Activated CD8-positive, alpha-beta T cell treated with anti-CD3 and anti-CD28 coated beads for 36 hours (primary cell): Measurements from ENCODE around the gene BCOR. TPM values are rescaled to one million over a fixed set of nuclear protein-coding genes. Genes with fewer than 3 reads are reported as not detected.
A peak's percentile ranks its signal among the peaks of the same experiment; 100 is the strongest.

Experiments used
- ATAC-seq: fragments of 200-7000 bp; cut with Tn5 transposase; one replicate; pipeline ENCODE4 v1.10.0; 2021; ENCODE audit warnings: mild to moderate bottlenecking, moderate library complexity
- CTCF ChIA-PET: fragments of 350-600 bp; sonication (Branson Sonifier 250); formaldehyde crosslinking; loops from one replicate; lab custom pipeline; 2021; ENCODE audit warnings: antibody characterized with exemption; lab: Charles Lee
- POLR2A ChIA-PET: fragments of 350-600 bp; sonication (Branson Sonifier 250); formaldehyde crosslinking; loops from one replicate; lab custom pipeline; 2021; ENCODE audit warnings: antibody characterized with exemption; lab: Charles Lee
- DNase-seq: peaks from one replicate; pipeline ENCODE4 v3.0.0-alpha.2; 2020
- H3K27ac Mint-ChIP-seq: one replicate; pipeline ENCODE4 v1.8.0; 2021; ENCODE audit warnings: mild to moderate bottlenecking, mixed read lengths
- H3K27me3 Mint-ChIP-seq: one replicate; pipeline ENCODE4 v1.8.0; 2021; ENCODE audit warnings: mixed read lengths
- H3K36me3 Mint-ChIP-seq: one replicate; pipeline ENCODE4 v1.8.0; 2021; ENCODE audit warnings: low read depth, mixed read lengths
- H3K4me1 Mint-ChIP-seq: one replicate; pipeline ENCODE4 v1.8.0; 2021; ENCODE audit warnings: low read depth, mixed read lengths
- H3K4me3 Mint-ChIP-seq: one replicate; pipeline ENCODE4 v1.8.0; 2021; ENCODE audit warnings: mild to moderate bottlenecking, moderate library complexity, mixed read lengths
- H3K9me3 Mint-ChIP-seq: one replicate; pipeline ENCODE4 v1.8.0; 2021; ENCODE audit warnings: mixed read lengths
- intact Hi-C: fragments of 100-400 bp; cut with micrococcal nuclease; formaldehyde crosslinking; loops from one replicate; pipeline ENCODE4 v1.10.0; 2022
- total RNA-seq, 2 experiments: library from RNA; stranded (reverse); gene quantifications; one replicate each; pipeline ENCODE4 v1.2.3, GENCODE V29; 2021
- TF ChIP-seq, protein P1 (sequence below): fragments of 200-600 bp; IDR thresholded peaks from one replicate; pipeline ENCODE4 v1.8.0; 2022; ENCODE audit warnings: antibody characterized with exemption, mild to moderate bottlenecking

The BCOR gene
- total RNA-seq, 2 experiments from 2014 or later = 38.3 to 39.6 TPM

- intact Hi-C loops = no loop called here
- TF ChIP-seq, protein P1, sequence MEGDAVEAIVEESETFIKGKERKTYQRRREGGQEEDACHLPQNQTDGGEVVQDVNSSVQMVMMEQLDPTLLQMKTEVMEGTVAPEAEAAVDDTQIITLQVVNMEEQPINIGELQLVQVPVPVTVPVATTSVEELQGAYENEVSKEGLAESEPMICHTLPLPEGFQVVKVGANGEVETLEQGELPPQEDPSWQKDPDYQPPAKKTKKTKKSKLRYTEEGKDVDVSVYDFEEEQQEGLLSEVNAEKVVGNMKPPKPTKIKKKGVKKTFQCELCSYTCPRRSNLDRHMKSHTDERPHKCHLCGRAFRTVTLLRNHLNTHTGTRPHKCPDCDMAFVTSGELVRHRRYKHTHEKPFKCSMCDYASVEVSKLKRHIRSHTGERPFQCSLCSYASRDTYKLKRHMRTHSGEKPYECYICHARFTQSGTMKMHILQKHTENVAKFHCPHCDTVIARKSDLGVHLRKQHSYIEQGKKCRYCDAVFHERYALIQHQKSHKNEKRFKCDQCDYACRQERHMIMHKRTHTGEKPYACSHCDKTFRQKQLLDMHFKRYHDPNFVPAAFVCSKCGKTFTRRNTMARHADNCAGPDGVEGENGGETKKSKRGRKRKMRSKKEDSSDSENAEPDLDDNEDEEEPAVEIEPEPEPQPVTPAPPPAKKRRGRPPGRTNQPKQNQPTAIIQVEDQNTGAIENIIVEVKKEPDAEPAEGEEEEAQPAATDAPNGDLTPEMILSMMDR = no peak
- ChIA-PET POLR2A (interaction anchor here (0.7 to 1.8 kb wide), 2 partner anchors 29 to 49 kb away, joined by 3 read pairs; no protein-coding TSS in a partner anchor), CTCF (no interaction called here)
- Mint-ChIP-seq H3K27ac (no peak overlapping the region), H3K4me3 (no peak overlapping the region), H3K36me3 (peaks cover 22% of the 10 kb centered on the region), H3K9me3 (no peaks in the 10 kb centered on the region), H3K4me1 (peaks cover 48% of the 10 kb centered on the region), H3K27me3 (no peaks in the 10 kb centered on the region)
- ATAC-seq = no peak
- no peak for DNase-seq
Measured at GRCh38 chrX:40078489-40079227, 19.1 kb downstream of the BCOR start.

DNA sequence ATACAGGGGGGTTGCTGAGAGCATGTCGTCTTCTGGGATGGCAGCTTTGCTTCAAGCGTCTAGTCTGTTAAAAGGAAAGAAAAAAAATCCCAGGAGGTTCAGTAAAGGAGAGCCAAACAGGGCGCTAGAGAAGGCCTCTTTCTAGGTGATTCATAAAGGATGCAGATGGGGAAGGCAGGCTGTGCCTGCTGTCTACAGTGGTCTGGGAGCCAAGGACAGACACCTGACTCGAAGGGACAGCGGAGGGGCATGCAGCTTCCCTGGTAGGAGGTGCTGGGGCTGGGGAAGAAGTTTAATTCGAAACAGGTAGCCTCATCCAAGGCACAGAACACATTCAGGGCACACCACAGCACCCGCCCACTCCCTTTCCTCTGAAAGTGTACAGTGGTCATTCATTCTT, 19.9 kb downstream of the BCOR start:
- TF ChIP-seq, protein P1 = no peak
- peak; percentile 19 for ATAC-seq
- Mint-ChIP-seq H3K27ac (no peak overlapping the region), H3K4me3 (no peak overlapping the region), H3K27me3 (no peaks in the 10 kb centered on the region), H3K4me1 (peaks cover 49% of the 10 kb centered on the region), H3K36me3 (peaks cover 28% of the 10 kb centered on the region), H3K9me3 (no peaks in the 10 kb centered on the region)
- ChIA-PET CTCF (no interaction called here), POLR2A (interaction anchor here (0.7 to 1.8 kb wide), 2 partner anchors 28 to 48 kb away, joined by 3 read pairs; no protein-coding TSS in a partner anchor)
- no peak for DNase-seq
- intact Hi-C loops = no loop called here

DNA sequence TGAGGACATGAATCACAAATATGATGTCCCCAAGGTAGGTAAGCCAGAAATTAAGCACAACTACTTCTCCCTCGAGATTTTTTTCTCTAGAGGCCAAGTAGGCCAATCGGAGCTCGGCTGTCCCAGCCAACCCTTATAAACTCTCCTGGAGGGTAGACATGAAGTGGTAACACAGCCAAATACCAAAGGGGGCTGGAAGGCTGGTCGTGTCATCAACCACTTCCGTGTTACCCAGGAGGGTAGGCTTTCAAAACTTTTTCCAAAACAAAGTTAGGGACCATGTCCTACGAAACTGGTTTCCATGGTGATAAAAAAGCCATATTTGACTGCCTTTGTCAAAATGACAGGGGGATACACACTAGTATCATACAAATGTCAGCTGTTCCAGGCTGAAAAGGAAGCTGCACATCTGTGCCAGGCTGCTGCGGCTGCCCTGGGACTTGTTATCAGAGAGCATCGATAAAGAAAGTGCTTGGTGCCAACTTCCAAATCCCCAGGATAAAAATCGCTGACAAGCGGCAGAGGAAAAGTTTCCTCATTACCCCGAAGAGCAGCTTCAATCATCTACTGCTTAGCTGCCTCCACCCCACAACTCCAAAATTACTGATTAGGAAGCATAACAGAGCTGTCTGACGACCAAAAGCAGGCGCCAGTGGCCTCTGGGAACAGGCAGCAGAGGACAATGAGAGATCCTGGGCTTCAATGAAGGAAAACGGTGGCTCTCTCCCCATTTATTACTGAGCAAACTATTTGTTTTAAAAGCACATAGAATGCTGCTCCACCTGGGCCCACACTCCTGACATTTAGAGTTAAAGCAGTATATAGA, 20.8 kb downstream of the BCOR start:
- POLR2A ChIA-PET = interaction anchor here (1.8 kb wide), 1 partner anchor 47 kb away, joined by 3 read pairs; no protein-coding TSS in a partner anchor
- Mint-ChIP-seq H3K27me3 (no peaks in the 10 kb centered on the region), H3K36me3 (peaks cover 31% of the 10 kb centered on the region), H3K4me3 (no peak overlapping the region), H3K4me1 (peaks cover 45% of the 10 kb centered on the region), H3K27ac (peak overlapping the region; percentile 42), H3K9me3 (no peaks in the 10 kb centered on the region)
- intact Hi-C loops = no loop called here
- TF ChIP-seq, protein P1 = no peak
- CTCF ChIA-PET = no interaction called here
- DNase-seq (no peak), ATAC-seq (peak; percentile 24)

DNA sequence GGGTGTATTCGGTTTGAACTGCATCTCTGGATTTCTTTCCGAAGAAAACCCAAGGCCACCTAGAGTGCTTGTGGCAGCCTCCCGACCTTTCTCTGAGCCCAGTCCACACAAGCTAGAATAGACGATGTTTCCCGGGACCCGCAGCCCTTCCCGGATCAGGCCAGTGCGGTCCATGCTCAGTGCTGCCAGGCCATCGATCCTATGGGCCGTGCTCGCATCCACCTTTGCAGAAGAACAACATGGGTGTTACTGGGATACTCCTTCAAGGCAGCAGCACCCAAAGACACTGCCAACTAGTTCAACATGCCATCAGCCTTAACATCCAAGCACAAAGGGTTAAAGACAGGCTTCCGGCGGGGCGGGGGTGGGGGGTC, 22.8 kb downstream of the BCOR start:
- TF ChIP-seq, protein P1 = no peak
- Mint-ChIP-seq H3K9me3 (no peaks in the 10 kb centered on the region), H3K36me3 (peaks cover 47% of the 10 kb centered on the region), H3K27me3 (no peaks in the 10 kb centered on the region), H3K27ac (no peak overlapping the region), H3K4me1 (peaks cover 40% of the 10 kb centered on the region), H3K4me3 (no peak overlapping the region)
- intact Hi-C loops = no loop called here
- CTCF ChIA-PET = no interaction called here
- POLR2A ChIA-PET = no interaction called here
- no peak for ATAC-seq
- DNase-seq = no peak
